ENCODE data around the gene VEGFB.

DNA sequence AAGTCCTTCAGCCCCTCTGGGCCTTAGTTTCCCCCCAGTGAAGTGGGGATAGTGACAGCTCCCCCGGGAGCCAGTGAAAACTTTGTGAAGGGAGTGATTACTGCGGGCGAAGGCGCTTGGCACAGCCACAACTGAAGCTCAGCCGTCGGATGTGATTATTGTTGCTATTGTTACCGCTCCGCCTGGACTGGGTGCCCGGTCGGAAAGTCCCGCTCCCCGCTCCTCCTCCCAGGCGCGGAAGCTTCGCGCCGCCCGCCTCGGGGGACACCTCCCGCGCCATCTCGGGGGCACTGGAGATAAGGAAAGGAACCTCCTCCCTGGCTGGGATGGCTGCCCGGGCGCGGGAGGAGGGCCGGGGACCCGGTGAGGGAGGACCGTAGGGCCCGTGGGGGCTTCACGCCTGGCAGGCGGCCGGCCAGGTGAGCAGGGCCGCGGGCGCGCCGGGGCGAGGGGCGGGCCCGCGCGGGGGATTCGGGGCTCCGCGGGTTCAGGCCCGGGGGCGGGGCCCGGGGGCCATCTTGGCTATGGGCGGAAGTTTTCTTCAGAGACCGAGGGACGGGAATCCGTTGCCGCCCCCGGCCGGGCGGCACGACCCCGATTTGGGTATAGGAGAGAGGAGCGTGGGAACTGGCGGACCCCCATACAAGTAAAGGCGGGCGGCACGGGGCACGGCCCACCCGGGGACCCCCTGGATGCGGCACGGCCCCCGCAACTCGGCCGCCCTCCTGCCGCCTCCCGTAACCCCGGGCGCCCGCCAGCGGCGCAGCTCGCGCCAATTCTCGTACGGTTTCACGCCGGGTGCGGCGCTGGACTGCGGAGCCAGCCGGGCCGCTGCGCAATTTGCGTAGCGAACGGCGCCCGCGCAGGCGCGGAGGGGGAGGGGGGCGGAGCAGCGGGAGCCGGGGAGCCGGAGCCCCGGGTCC, 50.8 kb downstream of the VEGFB start, which contains the start of gene GPR137:
- peak; percentile 84 for TF ChIP-seq YY1 (IDR thresholded peaks at IDR 0.05; ENCODE audit: insufficient read depth, insufficient read length)
- TF ChIP-seq ZNF274 (IDR thresholded peaks at IDR 0.05; ENCODE audit: low read depth, low read length), result no peak
- TF ChIP-seq SUZ12 (IDR thresholded peaks at IDR 0.05; ENCODE audit: extremely low read depth, insufficient read depth, insufficient read length), result no peak

Measured in NT2/D1 (cell line).